Measurements from ENCODE around the gene TNFAIP3.

Gene TNFAIP3

DNA sequence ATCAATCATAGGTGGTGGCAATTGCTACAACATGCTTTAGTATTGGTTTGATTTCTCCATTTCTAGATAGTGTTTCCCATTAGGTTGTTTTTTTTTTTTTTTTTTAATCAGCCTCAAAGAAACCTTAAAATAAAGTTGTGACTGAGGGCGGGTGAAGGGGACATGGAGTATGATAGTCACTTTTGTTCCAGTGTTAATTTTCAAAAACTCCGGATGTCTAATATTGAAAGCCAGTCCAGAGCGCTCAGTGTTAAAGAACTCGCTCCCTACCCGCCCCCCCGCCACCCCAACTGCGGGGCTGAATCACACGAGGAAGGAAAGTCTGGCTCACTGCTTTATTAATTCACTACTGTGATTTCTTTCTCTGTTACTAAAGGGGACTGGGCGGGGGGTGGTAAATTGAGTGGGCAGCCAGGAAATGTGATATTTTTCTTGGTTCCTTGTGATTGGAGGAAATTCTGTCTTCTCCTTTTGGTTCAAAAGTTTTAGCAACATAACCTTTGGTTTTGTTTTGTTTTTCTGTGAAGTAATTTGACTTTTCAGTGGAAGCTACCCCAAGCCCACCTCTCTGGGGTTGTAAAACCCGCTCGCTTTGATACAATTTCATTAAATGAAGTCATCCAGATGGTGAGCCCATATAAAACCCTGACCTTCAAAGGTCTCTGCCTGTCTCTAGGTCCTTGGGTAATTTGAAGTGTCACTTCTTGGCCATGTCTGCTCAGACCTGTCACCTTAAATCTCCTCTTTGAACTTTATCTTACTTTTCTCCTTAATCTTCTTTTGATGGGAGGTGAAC lies 38.0 kb downstream of the TNFAIP3 start:
- in situ Hi-C loops (cut with HindIII; ENCODE audit: low pct_ligation_motif_present, low sequenced_read_pairs) = no loop called here
- TF ChIP-seq, protein P1, sequence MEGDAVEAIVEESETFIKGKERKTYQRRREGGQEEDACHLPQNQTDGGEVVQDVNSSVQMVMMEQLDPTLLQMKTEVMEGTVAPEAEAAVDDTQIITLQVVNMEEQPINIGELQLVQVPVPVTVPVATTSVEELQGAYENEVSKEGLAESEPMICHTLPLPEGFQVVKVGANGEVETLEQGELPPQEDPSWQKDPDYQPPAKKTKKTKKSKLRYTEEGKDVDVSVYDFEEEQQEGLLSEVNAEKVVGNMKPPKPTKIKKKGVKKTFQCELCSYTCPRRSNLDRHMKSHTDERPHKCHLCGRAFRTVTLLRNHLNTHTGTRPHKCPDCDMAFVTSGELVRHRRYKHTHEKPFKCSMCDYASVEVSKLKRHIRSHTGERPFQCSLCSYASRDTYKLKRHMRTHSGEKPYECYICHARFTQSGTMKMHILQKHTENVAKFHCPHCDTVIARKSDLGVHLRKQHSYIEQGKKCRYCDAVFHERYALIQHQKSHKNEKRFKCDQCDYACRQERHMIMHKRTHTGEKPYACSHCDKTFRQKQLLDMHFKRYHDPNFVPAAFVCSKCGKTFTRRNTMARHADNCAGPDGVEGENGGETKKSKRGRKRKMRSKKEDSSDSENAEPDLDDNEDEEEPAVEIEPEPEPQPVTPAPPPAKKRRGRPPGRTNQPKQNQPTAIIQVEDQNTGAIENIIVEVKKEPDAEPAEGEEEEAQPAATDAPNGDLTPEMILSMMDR (IDR thresholded peaks at IDR 0.05; ENCODE audit: low read depth, low read length, missing control alignments) = no peak
- Histone ChIP-seq H3K27me3 (replicated peaks) (no peaks in the 10 kb centered on the region), H3K27ac (no peak overlapping the region), H3K36me3 (replicated peaks) (no peaks in the 10 kb centered on the region), H3K4me3 (ENCODE audit: low read depth, low read length) (no peak overlapping the region)
- DNase-seq = no peak

DNA sequence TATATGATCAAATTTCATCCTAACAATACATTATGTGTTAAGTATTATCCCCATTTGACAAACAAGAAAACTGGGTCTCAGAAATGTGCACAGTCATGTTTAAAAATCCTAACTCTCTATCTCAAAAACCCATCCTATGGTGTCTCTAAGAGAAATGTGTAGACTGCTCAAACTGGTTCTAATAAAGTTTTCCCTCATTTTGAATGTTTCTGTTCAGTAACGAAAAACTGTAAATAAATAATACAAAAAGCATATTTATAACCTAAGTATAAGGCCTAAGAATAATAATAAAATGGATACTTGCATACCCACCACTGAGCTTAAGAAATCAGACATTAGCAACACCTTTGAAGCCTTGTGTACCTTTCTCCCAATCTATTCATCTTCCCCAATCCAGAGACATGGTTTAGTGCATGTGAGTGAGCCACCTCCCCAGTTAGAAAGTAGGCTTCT lies 39.0 kb downstream of the TNFAIP3 start:
- DNase-seq = no peak
- no peaks in the 10 kb centered on the region for H3K36me3 ChIP-seq (replicated peaks)
- TF ChIP-seq, protein P1 (IDR thresholded peaks at IDR 0.05; ENCODE audit: low read depth, low read length, missing control alignments) = no peak
- in situ Hi-C loops (cut with HindIII; ENCODE audit: low pct_ligation_motif_present, low sequenced_read_pairs) = no loop called here
- H3K27ac ChIP-seq = no peak overlapping the region
- no peak overlapping the region for H3K4me3 ChIP-seq (ENCODE audit: low read depth, low read length)
- no peaks in the 10 kb centered on the region for H3K27me3 ChIP-seq (replicated peaks)

DNA sequence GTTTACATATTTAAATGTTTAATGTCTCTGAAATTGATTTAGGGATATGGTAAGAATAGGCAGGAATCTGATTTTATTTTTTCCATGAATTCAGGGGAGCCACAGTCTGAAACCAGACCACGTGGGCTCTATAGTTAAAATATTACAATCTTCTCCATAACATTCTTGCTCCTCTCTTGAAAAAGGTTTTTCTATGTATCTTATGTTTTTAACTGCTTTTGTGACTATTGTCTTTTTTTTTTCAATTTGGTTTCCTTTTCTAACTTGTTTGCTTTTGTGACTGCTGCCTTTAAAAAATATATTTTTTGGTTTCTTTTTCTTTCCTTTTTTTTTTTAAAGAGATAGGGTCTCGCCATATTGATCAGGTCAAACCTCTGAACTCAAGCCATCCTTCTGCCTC lies 40.1 kb downstream of the TNFAIP3 start:
- in situ Hi-C loops (cut with HindIII; ENCODE audit: low pct_ligation_motif_present, low sequenced_read_pairs) = no loop called here
- Histone ChIP-seq H3K36me3 (replicated peaks) (no peaks in the 10 kb centered on the region), H3K27me3 (replicated peaks) (no peaks in the 10 kb centered on the region), H3K27ac (no peak overlapping the region), H3K4me3 (ENCODE audit: low read depth, low read length) (no peak overlapping the region)
- DNase-seq = no peak
- TF ChIP-seq, protein P1 (IDR thresholded peaks at IDR 0.05; ENCODE audit: low read depth, low read length, missing control alignments) = no peak

DNA sequence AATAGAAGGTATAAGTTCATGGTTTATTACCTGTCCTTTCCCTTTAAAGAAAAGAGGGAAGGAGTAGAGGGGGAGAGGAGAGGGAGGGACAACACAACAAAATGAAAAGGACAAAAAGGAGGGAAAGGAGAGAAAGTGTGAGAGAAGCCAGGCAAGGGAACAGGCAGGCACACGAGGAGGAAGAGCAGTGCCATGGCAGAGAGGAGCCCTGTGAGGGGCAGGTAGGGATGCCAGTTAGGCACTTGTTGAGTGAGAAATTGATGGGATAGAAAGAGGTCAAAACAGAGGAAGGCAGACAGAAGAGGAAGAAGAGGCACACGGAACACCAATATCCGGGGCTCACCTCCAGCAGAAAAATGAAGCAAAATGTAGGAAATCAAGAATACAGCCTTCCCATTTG lies 42.5 kb downstream of the TNFAIP3 start:
- no peak for DNase-seq
- in situ Hi-C loops (cut with HindIII; ENCODE audit: low pct_ligation_motif_present, low sequenced_read_pairs) = no loop called here
- TF ChIP-seq, protein P1 (IDR thresholded peaks at IDR 0.05; ENCODE audit: low read depth, low read length, missing control alignments) = no peak
- no peak overlapping the region for H3K4me3 ChIP-seq (ENCODE audit: low read depth, low read length)
- H3K36me3 ChIP-seq (replicated peaks) = no peaks in the 10 kb centered on the region
- H3K27ac ChIP-seq = no peak overlapping the region
- H3K27me3 ChIP-seq (replicated peaks) = no peaks in the 10 kb centered on the region

DNA sequence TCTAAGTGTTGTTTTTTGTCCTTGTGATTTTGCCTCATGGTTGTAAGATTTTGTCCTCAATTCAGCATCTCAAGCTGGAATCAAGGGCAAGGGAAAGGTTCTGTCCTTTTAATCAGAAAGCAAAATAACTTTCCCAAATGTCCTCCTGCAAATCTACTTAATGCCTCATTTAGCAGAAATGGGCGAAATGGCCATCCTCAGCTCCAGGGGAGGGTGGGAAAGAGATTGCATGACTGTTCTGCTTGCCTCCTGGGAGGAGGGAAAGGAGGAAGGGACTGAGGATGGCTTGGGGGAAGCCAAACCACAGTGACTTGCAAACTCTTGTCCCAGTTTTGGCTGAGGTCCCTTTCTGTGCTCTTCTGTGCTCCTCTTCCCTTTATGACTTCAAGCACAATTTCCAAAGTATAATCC lies 43.4 kb downstream of the TNFAIP3 start:
- in situ Hi-C loops (cut with HindIII; ENCODE audit: low pct_ligation_motif_present, low sequenced_read_pairs) = no loop called here
- H3K27me3 ChIP-seq (replicated peaks) = no peaks in the 10 kb centered on the region
- peak; percentile 12 for DNase-seq
- H3K4me3 ChIP-seq (ENCODE audit: low read depth, low read length) = no peak overlapping the region
- no peak overlapping the region for H3K27ac ChIP-seq
- no peaks in the 10 kb centered on the region for H3K36me3 ChIP-seq (replicated peaks)
- TF ChIP-seq, protein P1 (IDR thresholded peaks at IDR 0.05; ENCODE audit: low read depth, low read length, missing control alignments) = no peak

Measured in brain microvascular endothelial cell (primary cell).